NCI-H748 (cell line): ENCODE measurements around the gene S1PR1.

ENCODE experiments used
- DNase-seq: peaks from one replicate; lab custom pipeline; 2025; ENCODE audit not compliant: unreplicated experiment; lab: John Stamatoyannopoulos, UW

The S1PR1 gene

DNA sequence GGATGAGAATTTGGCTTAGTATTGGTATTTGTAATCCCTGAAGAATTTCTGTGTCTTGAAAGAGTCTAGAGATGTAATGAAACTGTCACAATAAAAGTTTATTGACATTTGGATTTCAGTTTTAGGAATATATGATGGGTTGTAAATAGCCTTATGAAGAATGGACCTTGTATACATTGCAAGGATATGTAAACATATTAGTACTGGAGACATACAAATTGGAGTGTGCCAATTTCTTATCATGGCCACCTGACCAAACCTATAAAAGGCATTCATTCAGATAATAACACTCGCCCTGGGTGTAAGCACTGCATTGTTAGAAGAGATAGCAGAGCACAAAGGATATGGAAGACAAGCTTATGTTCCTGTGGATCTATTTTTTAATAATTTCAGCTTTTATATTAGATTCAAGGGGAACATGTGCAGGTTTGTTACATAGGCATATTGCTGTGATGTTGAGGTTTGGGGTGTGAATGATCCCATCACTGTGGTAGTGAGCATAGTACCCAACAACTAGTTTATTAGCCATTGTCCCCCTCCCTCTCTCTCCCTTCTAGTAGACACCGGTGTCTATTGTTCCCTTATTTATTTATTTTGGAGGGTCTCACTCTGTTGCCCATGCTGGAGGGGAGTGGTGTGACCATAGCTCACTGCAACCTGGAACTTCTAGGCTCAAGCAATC is 8.6 kb downstream of the S1PR1 start:
- peak; percentile 59 for DNase-seq

DNA sequence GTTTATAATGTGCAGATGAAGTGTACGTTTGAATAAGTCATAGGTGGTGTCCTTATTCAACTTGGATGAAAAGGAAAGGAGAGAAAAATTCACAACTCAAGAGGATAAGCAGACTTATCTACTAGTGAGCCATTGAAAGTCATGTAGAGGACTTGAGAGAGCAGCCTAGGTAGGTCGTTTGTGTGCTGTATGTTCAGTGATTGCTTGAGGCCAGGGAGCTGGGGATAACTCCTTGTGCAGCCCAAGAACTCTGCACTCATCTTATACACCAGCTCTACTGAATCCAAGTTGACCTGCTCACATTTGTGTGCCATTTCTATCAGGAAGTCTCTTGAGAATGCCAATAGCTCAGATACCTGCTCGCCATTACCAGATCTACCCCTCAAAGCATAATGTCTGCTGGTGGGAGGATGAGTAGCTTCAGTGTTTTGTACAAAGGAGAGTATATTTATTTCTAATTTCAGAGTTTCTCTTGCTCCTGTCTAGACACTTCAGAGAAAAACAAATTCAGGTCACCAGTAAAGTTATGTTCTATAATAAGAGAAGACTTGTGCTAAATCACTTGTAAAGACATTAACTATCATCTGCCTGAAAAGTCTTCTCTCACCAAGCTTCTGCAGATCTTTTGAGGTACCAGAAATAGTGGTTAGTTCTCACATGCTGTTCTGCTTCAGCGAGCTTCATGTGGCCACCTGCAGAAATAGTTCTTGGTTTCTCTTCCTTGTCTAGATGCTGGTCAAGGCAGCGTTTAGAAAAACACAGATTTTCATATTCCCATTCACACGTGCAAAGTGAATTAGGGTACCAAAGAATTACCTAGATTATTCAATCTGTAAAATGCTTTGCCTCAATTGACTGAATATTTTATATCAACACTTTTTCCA is 10.8 kb downstream of the S1PR1 start:
- DNase-seq = no peak

DNA sequence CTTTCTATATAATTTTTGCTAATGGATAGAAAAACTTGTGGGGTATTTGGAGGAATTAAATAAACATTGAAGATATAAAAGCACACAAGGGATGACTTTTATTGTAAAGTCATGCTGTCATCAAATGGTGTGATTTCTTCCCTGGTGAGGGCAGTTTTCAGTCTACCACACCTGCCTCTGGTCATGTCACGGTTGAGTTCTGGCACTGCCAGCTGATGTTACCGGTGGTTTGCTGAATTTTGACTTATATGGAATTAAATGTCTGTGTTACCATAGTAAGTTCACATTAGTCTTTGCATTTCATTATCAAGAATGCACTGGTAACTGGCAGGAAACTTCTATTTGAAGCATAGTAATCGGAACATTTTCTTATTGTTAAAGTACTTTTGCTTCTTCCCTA is 13.4 kb downstream of the S1PR1 start:
- DNase-seq = no peak

DNA sequence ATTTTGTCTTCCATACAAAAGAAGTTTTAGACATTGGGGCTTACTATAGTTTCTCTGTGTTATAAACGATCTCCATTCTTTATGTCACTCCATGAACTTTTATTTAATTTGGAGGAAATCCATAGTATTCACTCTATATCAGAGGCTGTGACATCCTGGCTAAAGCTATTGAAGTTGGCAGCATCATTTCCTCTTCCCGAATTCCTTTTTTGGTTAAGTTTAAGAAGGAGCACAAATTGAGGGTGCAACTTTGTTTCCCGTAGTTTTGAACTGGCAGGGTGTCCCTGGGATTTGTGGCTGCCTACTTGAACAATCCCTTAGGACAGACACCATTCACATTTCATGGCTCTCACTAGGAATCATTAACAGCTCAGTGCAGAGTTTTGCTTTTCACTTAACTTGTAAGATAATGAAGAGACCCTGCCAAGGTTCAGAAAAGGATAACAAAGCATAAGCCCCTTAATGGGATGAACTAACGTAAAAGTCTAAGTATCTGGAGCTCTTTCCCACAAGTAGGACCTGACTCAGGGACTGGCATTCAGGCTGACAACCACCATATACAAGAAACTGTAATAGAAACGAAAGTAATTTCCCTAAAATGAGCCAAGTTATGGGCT is 13.9 kb downstream of the S1PR1 start:
- DNase-seq = no peak

GRCh38 chr1:101251504-101251903 is 14.7 kb downstream of the S1PR1 start:
- DNase-seq = no peak

GRCh38 chr1:101253976-101254674 is 17.3 kb downstream of the S1PR1 start:
- DNase-seq = peak; percentile 18

GRCh38 chr1:101257500-101258325 is 20.9 kb downstream of the S1PR1 start:
- DNase-seq = peak; percentile 18

DNA sequence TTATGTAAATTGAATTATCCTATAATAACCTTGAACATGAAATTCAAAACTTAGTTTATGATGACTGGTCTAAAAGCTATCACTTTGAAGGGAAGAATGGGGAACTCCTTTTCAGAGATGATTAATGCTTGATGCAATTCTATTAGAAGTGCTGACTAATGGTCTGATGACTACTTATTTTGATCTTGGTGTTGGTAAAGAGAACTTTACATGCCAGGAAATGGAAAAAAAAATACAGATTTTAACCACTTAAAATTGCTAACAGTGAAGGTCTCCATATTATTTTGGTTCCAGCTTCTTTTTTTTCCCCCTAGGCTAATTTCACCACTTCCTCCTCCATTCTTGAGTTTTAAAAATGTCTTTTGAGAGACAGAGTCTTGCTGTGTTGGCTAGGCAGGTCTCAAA is 22.9 kb downstream of the S1PR1 start:
- DNase-seq = no peak

DNA sequence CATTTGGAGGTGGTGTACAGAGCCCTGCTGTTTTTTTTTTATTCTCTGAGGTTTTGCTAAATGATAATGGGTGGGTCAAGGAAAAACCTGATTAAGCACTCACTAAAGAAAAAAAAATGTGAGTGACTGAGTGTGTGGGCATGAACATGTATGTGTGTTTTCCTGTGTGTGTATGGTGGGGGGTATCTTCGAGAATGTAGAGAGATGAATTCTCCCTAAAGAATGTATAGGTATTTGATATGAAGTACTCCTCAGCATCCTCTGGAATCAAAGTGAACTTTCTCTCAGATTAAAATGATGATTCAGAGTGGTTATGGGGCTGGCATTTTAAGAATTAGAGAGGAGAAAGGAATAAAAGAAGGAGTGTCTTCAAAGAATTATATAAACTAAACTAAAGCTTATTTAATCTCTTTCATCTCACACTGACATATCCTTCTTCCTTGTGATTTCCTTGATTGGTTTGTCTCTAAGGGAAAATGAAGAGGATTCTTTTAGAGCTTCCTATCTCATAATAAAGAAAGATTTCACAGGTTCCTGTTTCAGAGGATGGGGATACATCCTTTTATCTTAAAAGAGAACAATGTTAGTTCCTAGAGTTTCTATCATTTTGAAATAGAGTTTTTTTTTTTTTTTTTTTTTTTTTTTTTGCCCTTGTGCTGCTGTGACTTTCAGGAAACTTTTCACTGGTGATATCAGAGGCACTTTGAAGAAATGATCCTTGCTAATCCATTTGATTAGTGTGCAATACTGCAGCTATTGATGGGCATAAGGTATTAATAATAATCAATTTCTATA is 23.9 kb downstream of the S1PR1 start:
- no peak for DNase-seq

- DNase-seq = peak; percentile 5
Measured at GRCh38 chr1:101261623-101262022, 24.8 kb downstream of the S1PR1 start.

GRCh38 chr1:101262060-101262459 is 25.2 kb downstream of the S1PR1 start:
- DNase-seq = no peak

- no peak for DNase-seq
Measured at GRCh38 chr1:101262630-101263348, 26.0 kb downstream of the S1PR1 start.

GRCh38 chr1:101264697-101265096 is 27.9 kb downstream of the S1PR1 start:
- DNase-seq = peak; percentile 43

GRCh38 chr1:101265684-101266083 is 28.9 kb downstream of the S1PR1 start:
- DNase-seq = no peak

DNA sequence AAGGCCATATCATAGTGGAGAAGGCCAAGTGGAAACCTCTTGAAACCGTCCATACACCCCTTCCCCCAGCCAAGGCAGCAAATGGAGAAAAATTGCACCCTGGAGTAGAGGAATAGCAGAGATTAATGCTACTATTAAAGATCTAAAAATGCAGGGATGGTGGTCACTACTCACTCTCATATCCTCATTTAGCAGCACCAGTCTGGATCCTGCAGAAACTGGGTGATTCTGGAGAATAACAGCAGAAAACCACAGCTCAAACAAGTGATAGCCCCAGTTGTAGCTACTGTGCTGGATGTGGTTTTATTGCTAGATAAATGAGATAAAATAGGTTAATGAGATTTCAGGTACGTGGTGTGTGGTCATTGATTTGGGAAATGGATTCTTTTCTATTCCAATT is 30.3 kb downstream of the S1PR1 start:
- DNase-seq = no peak

GRCh38 chr1:101268893-101269292 is 32.1 kb downstream of the S1PR1 start:
- no peak for DNase-seq

GRCh38 chr1:101275672-101276071 is 38.9 kb downstream of the S1PR1 start:
- DNase-seq = no peak

- no peak for DNase-seq
Measured at GRCh38 chr1:101276818-101277217, 40.0 kb downstream of the S1PR1 start.

DNA sequence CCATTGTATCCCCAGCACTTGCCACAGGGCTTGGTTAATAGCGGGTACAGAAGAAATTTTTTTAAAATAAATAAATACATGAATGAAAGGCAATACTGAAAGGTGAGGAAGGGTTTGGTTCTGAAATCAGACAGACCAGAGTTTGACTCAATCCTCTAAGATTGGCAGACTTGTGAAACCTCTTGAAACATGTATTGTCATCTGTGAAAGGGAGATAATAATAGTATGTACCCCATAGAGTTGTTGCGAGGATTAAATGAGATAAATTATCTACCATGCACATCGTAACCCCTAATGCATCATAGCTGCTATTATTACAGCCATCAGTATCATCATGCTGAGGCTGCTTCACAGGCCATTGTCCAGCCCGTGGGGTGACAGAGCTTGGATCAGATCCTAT is 41.4 kb downstream of the S1PR1 start:
- DNase-seq = no peak
